ENCODE results near the gene CKAP2.
"Not testable (repeated sequence)": the region's sequence is repeated elsewhere in the genome, so short reads cannot be mapped to it uniquely, and the experiment has no call there.

Gene CKAP2

DNA sequence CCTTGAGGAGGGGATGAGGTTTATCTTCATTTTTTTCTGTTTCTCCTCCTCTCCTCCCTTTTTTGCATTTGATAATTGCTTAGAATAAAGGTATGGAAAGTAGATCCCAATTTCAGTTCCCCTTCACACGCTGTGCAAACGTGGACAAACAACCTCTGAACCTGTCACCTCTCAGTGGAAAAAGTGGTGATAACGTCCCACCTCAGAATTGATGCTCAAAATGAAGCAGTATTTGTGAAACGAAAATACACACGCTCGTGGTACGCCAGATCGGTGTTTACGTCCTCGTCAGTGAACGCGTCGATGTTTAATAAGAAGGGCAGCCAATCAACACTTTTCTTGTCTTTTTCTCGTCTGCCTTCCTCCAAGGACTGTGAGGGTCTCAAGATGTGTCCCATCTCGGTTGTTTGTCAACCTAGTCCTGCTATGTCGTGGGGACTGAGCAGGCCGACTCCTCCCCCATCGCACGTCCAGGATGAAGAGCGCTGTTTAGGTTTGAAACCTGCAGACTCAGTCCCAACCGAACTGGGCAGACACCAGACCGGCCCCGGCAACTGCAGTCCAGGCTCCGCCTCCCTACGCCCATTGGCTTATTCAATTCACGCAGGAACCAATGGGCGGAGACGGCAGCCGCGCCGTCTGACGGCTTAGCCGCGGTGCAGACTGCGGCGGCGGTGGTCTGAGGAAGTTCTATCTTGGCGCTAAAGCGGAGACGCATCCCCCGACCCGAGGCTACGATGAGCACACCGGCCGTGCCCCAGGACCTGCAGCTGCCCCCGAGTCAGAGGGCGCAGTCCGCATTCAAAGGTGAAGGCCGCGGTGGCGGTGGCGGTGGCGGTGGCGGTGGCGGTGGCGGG, at the start of gene CKAP2:
CKAP2 (plus strand) TSS at position 659 of the 857 bp plus-strand sequence; CDS start at position 738, 79 bp downstream.
- DNase-seq (ENCODE audit: low read depth): peak; percentile 91

GRCh38 chr13:52405767-52406494, 49.3 kb upstream of the CKAP2 start, which contains the start of gene THSD1:
THSD1 (minus strand) TSS chr13:52406172; CDS start chr13:52402600, 3,572 bp downstream.
- DNase-seq (ENCODE audit: low read depth): no peak

DNA sequence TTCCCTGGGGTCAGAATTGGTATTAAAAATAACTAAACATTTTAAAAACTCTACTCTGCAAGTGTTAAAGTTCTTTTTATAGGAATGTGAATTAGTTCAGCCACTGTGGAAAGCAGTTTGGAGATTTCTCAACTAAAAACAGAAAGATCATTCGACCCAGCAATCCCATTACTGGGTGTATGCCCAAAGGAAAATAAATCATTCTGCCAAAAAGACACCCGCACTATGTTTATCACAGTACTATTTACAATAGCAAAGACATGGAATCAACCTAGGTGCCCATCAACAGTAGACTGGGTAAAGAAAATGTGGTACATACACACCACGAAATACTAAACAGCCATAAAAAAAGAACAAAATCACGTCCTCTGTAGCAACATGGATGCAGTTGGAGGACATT, 48.6 kb upstream of the CKAP2 start:
- DNase-seq (ENCODE audit: low read depth): no peak

GRCh38 chr13:52407436-52407835, 47.8 kb upstream of the CKAP2 start:
- DNase-seq (ENCODE audit: low read depth): not testable (repeated sequence)

- DNase-seq (ENCODE audit: low read depth): not testable (repeated sequence)
These were observed 47.1 kb upstream of the CKAP2 start for GRCh38 chr13:52408071-52408658.

GRCh38 chr13:52411629-52412028, 43.6 kb upstream of the CKAP2 start:
- no peak for DNase-seq (ENCODE audit: low read depth)

GRCh38 chr13:52412128-52412527, 43.1 kb upstream of the CKAP2 start:
- DNase-seq (ENCODE audit: low read depth): no peak

- DNase-seq (ENCODE audit: low read depth): no peak
These were observed 41.2 kb upstream of the CKAP2 start for GRCh38 chr13:52414051-52414450.

DNA sequence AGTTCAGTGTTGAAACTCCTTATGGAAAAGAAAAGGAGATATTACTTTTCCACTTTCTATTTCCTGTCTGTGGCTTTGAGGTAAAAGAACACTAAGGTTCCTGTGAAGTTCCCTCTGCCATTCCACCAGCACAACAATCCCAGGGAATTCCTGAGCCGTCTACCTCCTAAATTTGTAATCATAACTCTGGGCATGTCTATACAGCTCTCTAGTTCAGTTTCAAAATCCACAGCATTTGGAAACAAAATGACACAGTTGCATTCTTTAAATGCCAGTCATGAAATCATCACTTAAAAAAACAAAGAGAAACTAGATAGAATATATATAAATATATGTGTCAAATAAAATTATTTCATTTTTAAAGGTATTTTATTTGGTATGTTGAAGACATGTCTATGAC, 40.3 kb upstream of the CKAP2 start:
- DNase-seq (ENCODE audit: low read depth): no peak

DNA sequence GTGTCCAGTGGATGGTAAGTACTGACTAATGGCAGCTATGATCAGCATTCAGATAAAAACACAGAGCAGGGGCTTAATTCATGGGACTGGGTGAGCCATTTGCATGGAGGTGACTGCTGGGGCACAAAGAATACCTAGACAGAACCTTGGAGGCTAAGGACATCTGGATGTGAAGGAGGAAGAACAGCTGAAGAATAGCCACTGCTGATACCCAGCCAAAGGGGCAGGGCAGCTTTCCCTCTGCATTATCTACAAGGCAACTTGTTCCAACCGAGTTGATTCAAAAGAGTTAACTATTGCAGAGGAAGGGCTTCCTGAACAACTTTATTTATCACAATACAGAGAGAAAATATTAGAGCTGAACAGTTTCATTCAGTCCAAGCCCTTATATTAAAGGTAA, 36.2 kb upstream of the CKAP2 start:
- no peak for DNase-seq (ENCODE audit: low read depth)

- no peak for DNase-seq (ENCODE audit: low read depth)
These were observed 34.1 kb upstream of the CKAP2 start for GRCh38 chr13:52421216-52421615.

GRCh38 chr13:52428295-52428694, 27.0 kb upstream of the CKAP2 start:
- DNase-seq (ENCODE audit: low read depth): no peak

DNA sequence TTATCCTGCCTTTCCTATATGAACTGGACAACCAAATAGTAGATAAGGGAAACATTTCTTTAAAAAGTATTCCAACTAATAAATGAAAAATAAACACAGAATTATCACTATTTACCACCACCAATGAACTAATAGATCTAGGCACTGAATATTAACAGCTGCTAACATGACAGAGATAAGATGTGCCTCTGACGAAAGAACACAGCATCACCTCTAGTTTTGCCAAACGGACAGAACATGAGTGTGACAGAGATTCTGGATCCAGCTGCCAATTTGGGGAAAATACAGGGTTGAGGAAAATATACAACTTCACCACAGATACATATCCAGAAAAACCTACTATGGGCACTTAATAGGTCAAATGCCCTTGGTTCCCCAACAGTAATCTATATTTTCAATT, 22.8 kb upstream of the CKAP2 start:
- DNase-seq (ENCODE audit: low read depth): no peak

GRCh38 chr13:52446265-52446664, 9.0 kb upstream of the CKAP2 start:
- no peak for DNase-seq (ENCODE audit: low read depth)

DNA sequence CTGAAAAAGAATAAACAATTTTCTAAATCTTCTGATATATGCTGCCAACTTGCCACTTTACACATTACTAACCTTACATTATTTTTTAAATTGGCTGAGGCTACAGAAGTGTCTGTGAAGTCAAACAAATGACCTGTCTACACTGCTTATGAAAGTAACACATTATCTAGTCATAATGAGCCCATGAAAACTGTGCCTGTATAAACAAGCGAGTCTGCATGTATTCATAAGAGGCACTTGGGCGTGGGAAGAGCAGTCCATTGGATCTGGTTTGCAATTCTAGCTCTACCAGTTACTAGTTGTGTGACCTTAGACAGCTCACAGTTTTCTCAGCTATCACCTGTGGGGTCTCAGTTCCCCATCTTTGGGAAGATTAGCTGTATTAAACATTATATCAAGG, 7.9 kb upstream of the CKAP2 start:
- no peak for DNase-seq (ENCODE audit: low read depth)

DNA sequence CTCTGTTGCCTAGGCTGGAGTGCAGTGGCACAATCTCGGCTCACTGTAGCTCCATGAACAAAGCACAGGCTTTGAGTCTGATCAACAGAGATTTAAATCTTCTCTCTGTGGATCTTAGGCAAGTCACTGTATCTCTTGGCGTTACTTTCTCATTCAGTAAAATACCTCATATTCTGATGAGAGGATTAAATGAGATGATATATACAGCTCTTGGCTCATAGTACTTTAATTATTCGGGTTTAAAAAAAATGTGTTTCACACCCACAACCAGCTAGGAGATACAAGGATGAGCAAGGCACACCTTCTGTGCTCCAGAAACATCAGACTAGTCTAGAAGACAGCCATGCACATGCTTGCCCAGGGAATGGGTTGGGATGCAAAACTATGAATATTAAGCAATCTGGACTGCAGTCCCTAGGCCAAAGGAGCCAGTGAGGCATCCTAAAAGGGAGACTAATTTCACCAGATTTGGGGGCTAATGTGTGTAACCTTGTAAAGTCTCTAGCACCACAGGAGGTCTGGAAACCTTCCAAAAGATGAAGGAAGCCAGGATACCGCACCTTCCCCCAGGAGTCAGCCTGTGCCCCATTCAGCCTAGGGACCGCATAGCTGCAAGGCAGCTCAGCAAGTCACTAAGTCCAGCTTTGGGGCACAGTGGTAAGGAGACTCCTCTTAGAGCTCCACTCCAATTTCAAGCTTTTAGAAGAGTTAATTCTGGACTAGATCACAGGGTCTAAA, 7.3 kb upstream of the CKAP2 start:
- no peak for DNase-seq (ENCODE audit: low read depth)

GRCh38 chr13:52449331-52450011, 5.8 kb upstream of the CKAP2 start:
- DNase-seq (ENCODE audit: low read depth): no peak

- peak; percentile 94 for DNase-seq (ENCODE audit: low read depth)
These were observed 5.1 kb upstream of the CKAP2 start, which contains the start of gene VPS36 for GRCh38 chr13:52450012-52450792. VPS36 (minus strand) TSS chr13:52450634; CDS start chr13:52450594, 40 bp downstream.

- no peak for DNase-seq (ENCODE audit: low read depth)
These were observed 4.5 kb upstream of the CKAP2 start for GRCh38 chr13:52450793-52451116.

- DNase-seq (ENCODE audit: low read depth): no peak
These were observed 4.0 kb upstream of the CKAP2 start for GRCh38 chr13:52451135-52451804.
